HepG2 (cell line): ENCODE results near the gene GALK2. TPM values are rescaled to one million over a fixed set of nuclear protein-coding genes. Genes with fewer than 3 reads are reported as not detected.

ENCODE experiments used
- ATAC-seq: fragments of 200-7000 bp; cut with Tn5 transposase; 3 replicates; pipeline ENCODE4 v1.9.1; 2020; ENCODE audit warnings: mild to moderate bottlenecking, moderate library complexity
- BruUV-seq: library from RNA; stranded (reverse); fragments of 400-500 nt; replicated peaks from 2 replicates; lab custom pipeline; 2021; lab: Mats Ljungman, UMichigan
- CTCF ChIA-PET: fragments of 300-600 bp; formaldehyde crosslinking; extraction: SDS; loops from one replicate; lab custom pipeline; 2021; ENCODE audit warnings: low total read pairs, inconsistent platforms, low intra/inter-chr PET ratio; lab: Yijun Ruan, JAX
- POLR2A ChIA-PET: fragments of 350-600 bp; sonication (Branson Sonifier 250); formaldehyde crosslinking; loops from one replicate; lab custom pipeline; 2020; ENCODE audit warnings: antibody characterized with exemption, inconsistent platforms; lab: Yijun Ruan, JAX
- DNase-seq: peaks from one replicate; pipeline ENCODE4 v3.0.0-alpha.2; 2015; ENCODE audit warnings: low spot score
- FAIRE-seq: peaks from 3 replicates; lab custom pipeline; 2011; peaks lifted over from hg19 to GRCh38; lab: Jason Lieb, UNC
- H2AFZ ChIP-seq: one replicate; pipeline ENCODE4 v1.6.1; 2011; ENCODE audit warnings: low read length, inconsistent platforms
- H3K27ac ChIP-seq: fragments of 300-600 bp; 3 replicates; pipeline ENCODE4 v1.8.0; 2011; ENCODE audit warnings: mixed run types, mild to moderate bottlenecking, mixed read lengths, low read length, inconsistent platforms; ENCODE audit not compliant: insufficient read depth; ENCODE audit errors: extremely low read length
- H3K27me3 ChIP-seq, 2 experiments: fragments of 200-600 bp in 1 of 2; 2 replicates in 1 of 2; 3 replicates in 1 of 2; pipeline versions ENCODE4 v1.6.0 to v1.8.0; 2011; ENCODE audit warnings: low read length in 2 of 2, mild to moderate bottlenecking in 2 of 2, moderate library complexity in 2 of 2, inconsistent platforms in 1 of 2; ENCODE audit not compliant: insufficient read depth in 2 of 2, control insufficient read depth in 1 of 2
- H3K36me3 ChIP-seq, 2 experiments: fragments of 200-600 bp in 1 of 2; replicated peaks in 1 of 2; 2 replicates in 1 of 2; 3 replicates in 1 of 2; pipeline versions ENCODE4 v1.5.1 to v1.8.0; 2011; ENCODE audit warnings: low read length in 2 of 2, inconsistent platforms in 1 of 2; ENCODE audit not compliant: insufficient read depth in 2 of 2, control insufficient read depth in 1 of 2
- H3K4me1 ChIP-seq: 2 replicates; pipeline ENCODE4 v1.5.1; 2012; ENCODE audit warnings: low read length, inconsistent platforms; ENCODE audit not compliant: insufficient read depth
- H3K4me2 ChIP-seq: 2 replicates; pipeline ENCODE4 v1.6.0; 2011; ENCODE audit warnings: low read depth, low read length, inconsistent platforms
- H3K4me3 ChIP-seq, 3 experiments: fragments of 200-600 bp in 1 of 3; sonication (generic), shearing (Covaris generic) in 1 of 3; replicated peaks in 1 of 3; 2 replicates each; pipeline ENCODE4 v1.5.1; 2011 to 2016; ENCODE audit warnings: low read length in 3 of 3, inconsistent platforms in 2 of 3, low read depth in 2 of 3, mild to moderate bottlenecking in 2 of 3, control low read depth in 1 of 3, mixed read lengths in 1 of 3; ENCODE audit not compliant: insufficient read depth in 1 of 3
- H3K79me2 ChIP-seq: one replicate; pipeline ENCODE4 v1.6.1; 2011; ENCODE audit warnings: low read length, inconsistent platforms; ENCODE audit not compliant: insufficient read depth
- H3K9ac ChIP-seq: 2 replicates; pipeline ENCODE4 v1.6.0; 2011; ENCODE audit warnings: mild to moderate bottlenecking, low read depth, low read length, inconsistent platforms; ENCODE audit not compliant: insufficient read depth
- H3K9me3 ChIP-seq: 2 replicates; pipeline ENCODE4 v1.5.1; 2012; ENCODE audit warnings: mild to moderate bottlenecking, low read length
- H4K20me1 ChIP-seq: 2 replicates; pipeline ENCODE4 v1.6.0; 2011; ENCODE audit warnings: inconsistent platforms, mild to moderate bottlenecking, low read length, moderate library complexity; ENCODE audit not compliant: insufficient read depth
- CBX2 ChIP-seq, 2 experiments: fragments of 200-600 bp in 1 of 2; sonication (generic); formaldehyde crosslinking in 1 of 2; IDR thresholded peaks; 2 replicates each; pipeline versions ENCODE4 v1.7.0 to v1.8.1; 2018 to 2022; ENCODE audit warnings: low read depth in 2 of 2, low read length in 1 of 2, mild to moderate bottlenecking in 1 of 2, missing genetic modification reagents in 1 of 2
- IRX3 ChIP-seq: sonication (generic); formaldehyde crosslinking; IDR thresholded peaks from 2 replicates; pipeline ENCODE4 v1.8.1; 2023; ENCODE audit warnings: mild to moderate bottlenecking, low read depth, missing genetic modification reagents, borderline replicate concordance
- ISX ChIP-seq: sonication (generic); formaldehyde crosslinking; conservative IDR thresholded peaks from 2 replicates; pipeline ENCODE4 v1.5.0; 2020; ENCODE audit warnings: missing genetic modification reagents
- LCORL ChIP-seq, 2 experiments: fragments of 450-650 bp in 1 of 2; sonication (generic) in 1 of 2; formaldehyde crosslinking in 1 of 2; IDR thresholded peaks; 2 replicates each; pipeline versions ENCODE4 v1.5.0 to v1.6.1; 2017 to 2020; ENCODE audit warnings: antibody characterized with exemption in 1 of 2, missing genetic modification reagents in 1 of 2
- MLLT10 ChIP-seq: sonication (generic); formaldehyde crosslinking; IDR thresholded peaks from 2 replicates; pipeline ENCODE4 v1.4.0; 2020; ENCODE audit warnings: missing genetic modification reagents
- POLR2G ChIP-seq: fragments of 200-400 bp; formaldehyde crosslinking; IDR thresholded peaks from 2 replicates; pipeline ENCODE4 v1.6.1; 2018; ENCODE audit warnings: mild to moderate bottlenecking, low read depth, low read length, moderate library complexity
- ZNF235 ChIP-seq: sonication (generic); formaldehyde crosslinking; IDR thresholded peaks from 2 replicates; pipeline ENCODE4 v1.8.1; 2023; ENCODE audit warnings: mild to moderate bottlenecking, missing genetic modification reagents, borderline replicate concordance
- ZNF383 ChIP-seq: sonication (generic); formaldehyde crosslinking; IDR thresholded peaks from 2 replicates; pipeline ENCODE4 v1.4.0; 2020; ENCODE audit warnings: missing genetic modification reagents, mild to moderate bottlenecking, borderline replicate concordance
- ZNF446 ChIP-seq: sonication (generic); formaldehyde crosslinking; IDR thresholded peaks from 2 replicates; pipeline ENCODE4 v1.5.0; 2020; ENCODE audit warnings: mild to moderate bottlenecking, missing genetic modification reagents
- ZNF570 ChIP-seq: sonication (generic); formaldehyde crosslinking; IDR thresholded peaks from 2 replicates; pipeline ENCODE4 v1.4.0; 2020; ENCODE audit warnings: mild to moderate bottlenecking, missing genetic modification reagents, borderline replicate concordance
- ZNF674 ChIP-seq: sonication (generic); formaldehyde crosslinking; IDR thresholded peaks from 2 replicates; pipeline ENCODE4 v1.5.0; 2020; ENCODE audit warnings: low read depth, mild to moderate bottlenecking, missing genetic modification reagents
- ZNF775 ChIP-seq: sonication (generic); formaldehyde crosslinking; IDR thresholded peaks from 2 replicates; pipeline ENCODE4 v1.4.0; 2020; ENCODE audit warnings: missing genetic modification reagents, mild to moderate bottlenecking, moderate library complexity, borderline replicate concordance
- in situ Hi-C: cut with HindIII; loops from 2 replicates; pipeline ENCODE4 v1.10.0; 2017; ENCODE audit warnings: low pct_unique_long_range_greater_than_20kb; ENCODE audit not compliant: extremely low pct_ligation_motif_present
- intact Hi-C: fragments of 100-400 bp; cut with micrococcal nuclease; formaldehyde crosslinking; loops from one replicate; pipeline ENCODE4 v1.10.0; 2022; ENCODE audit not compliant: unreplicated experiment
- polyA plus RNA-seq, 8 experiments: library from polyadenylated mRNA; depleted of rRNA in 3 of 8; stranded (reverse) in 7 of 8; unstranded in 1 of 8; fragments of >200 nt; fragmentation: Illumina TruSeq in 4 of 8; extraction: Trizol in 4 of 8; gene quantifications; 2 replicates each; pipeline versions ENCODE4 v1.2.1 to v1.2.3, GENCODE V29; 2011 to 2016; ENCODE audit warnings: low read depth in 4 of 8, missing spikeins in 1 of 8, mixed read lengths in 1 of 8; ENCODE audit not compliant: insufficient read depth in 1 of 8
- total RNA-seq, 5 experiments: library from RNA; depleted of rRNA; stranded (reverse); fragments of >200 nt; fragmentation: Illumina TruSeq; extraction: Trizol; gene quantifications; 2 replicates each; pipeline ENCODE4 v1.2.3, GENCODE V29; 2016; ENCODE audit warnings: low read depth in 1 of 5
- TF ChIP-seq, protein P1 (sequence below): sonication (generic); formaldehyde crosslinking; IDR thresholded peaks from 2 replicates; pipeline ENCODE4 v1.4.0; 2020; ENCODE audit warnings: mild to moderate bottlenecking, missing genetic modification reagents

GALK2 gene
- total and polyA plus RNA-seq, 2 of the 13 experiments (the other 11 are each of a cell fraction or from before 2014, with no cell fraction given) = 17.6 to 32.8 TPM

DNA sequence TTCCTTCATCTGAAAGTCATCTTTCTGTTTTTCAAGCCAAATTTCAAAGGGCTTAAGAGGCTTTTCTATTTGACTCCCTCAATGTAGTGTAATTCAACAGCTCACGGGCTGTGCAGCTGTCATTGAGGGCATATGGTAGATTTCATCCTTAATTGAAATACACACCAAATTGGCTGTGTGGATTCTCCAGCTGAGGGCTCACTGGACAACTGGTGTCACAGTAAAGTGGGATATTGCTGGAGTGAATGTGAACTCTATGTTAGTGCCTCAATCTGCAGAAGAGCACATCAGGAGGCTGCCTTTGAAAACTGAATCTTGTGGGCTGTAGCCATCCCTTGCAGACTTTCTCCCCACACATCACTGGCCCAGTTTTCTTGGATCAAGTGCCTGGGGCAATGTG lies 120.1 kb downstream of the GALK2 start (continued):
- no peak for TF ChIP-seq ZNF446 (CRISPR knock-in tag)
- no peak for TF ChIP-seq ZNF674 (CRISPR knock-in tag)
- TF ChIP-seq ZNF570 (CRISPR knock-in tag) = no peak

DNA sequence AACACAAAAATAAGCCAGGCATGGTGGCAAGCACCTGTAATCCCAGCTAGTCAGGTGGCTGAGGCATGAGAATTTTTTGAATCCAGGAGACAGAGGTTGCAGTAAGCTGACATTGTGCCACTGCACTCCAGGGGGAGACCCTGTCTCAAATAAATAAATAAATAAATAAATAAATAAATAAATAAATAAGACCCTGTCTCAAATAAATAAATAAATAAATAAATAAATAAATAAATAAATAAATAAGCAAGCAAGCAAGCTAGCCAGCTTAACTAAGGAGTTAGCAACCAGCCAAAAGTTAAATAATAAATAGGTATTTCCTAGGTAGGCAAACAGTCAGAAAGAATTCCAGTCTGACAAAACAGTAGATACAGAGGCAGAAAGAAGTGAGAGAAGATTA lies 123.9 kb downstream of the GALK2 start:
- intact Hi-C loops = no loop called here
- POLR2A ChIA-PET = no interaction called here
- in situ Hi-C loops = no loop called here

More for the DNA sequence above, 123.9 kb downstream of the GALK2 start:
- no peaks in the 10 kb centered on the region for H3K9me3 ChIP-seq
- H3K36me3 ChIP-seq = peaks cover 2 to 11% of the 10 kb centered on the region in 2 experiments; a peak in 3 of 5 replicates
- CTCF ChIA-PET = no interaction called here
- TF ChIP-seq ZNF383 (CRISPR knock-in tag) (no peak), POLR2G (no peak), CBX2 (IDR thresholded peaks at IDR 0.05; ENCODE audit: low read depth, low read length) (no peak), CBX2 (CRISPR knock-in tag; IDR thresholded peaks at IDR 0.05; ENCODE audit: low read depth) (no peak), IRX3 (CRISPR knock-in tag) (no peak), ISX (CRISPR knock-in tag) (no peak), ZNF775 (CRISPR knock-in tag) (no peak), ZNF235 (no peak), MLLT10 (CRISPR knock-in tag) (no peak), LCORL (IDR thresholded peaks at IDR 0.05) (no peak), LCORL (CRISPR knock-in tag; IDR thresholded peaks at IDR 0.05) (no peak)
- TF ChIP-seq, protein P1, sequence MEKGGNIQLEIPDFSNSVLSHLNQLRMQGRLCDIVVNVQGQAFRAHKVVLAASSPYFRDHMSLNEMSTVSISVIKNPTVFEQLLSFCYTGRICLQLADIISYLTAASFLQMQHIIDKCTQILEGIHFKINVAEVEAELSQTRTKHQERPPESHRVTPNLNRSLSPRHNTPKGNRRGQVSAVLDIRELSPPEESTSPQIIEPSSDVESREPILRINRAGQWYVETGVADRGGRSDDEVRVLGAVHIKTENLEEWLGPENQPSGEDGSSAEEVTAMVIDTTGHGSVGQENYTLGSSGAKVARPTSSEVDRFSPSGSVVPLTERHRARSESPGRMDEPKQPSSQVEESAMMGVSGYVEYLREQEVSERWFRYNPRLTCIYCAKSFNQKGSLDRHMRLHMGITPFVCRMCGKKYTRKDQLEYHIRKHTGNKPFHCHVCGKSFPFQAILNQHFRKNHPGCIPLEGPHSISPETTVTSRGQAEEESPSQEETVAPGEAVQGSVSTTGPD (CRISPR knock-in tag) = no peak
- TF ChIP-seq, all 625 proteins: peak for 0
- no TSS peak for BruUV-seq
- H3K4me1 ChIP-seq = no peaks in the 10 kb centered on the region
- H3K79me2 ChIP-seq = no peaks in the 10 kb centered on the region
- no peak overlapping the region for H3K4me3 ChIP-seq
- ATAC-seq (no peak), DNase-seq (no peak), FAIRE-seq (no peak)
- no peaks in the 10 kb centered on the region for H4K20me1 ChIP-seq
- no peaks in the 10 kb centered on the region for H3K27me3 ChIP-seq
- no peak overlapping the region for H3K27ac ChIP-seq
- H3K9ac ChIP-seq = no peak overlapping the region
- no peak overlapping the region for H3K4me2 ChIP-seq
- no peak overlapping the region for H2AFZ ChIP-seq
